Choroid plexus epithelial cell (primary cell): ENCODE measurements around the gene TUBA4B.
A peak's percentile ranks its signal among the peaks of the same experiment; 100 is the strongest.

Experiments
- DNase-seq: peaks from one replicate; pipeline ENCODE4 v3.0.0-alpha.2; 2010; ENCODE audit warnings: low read depth
- H3K4me3 ChIP-seq: 2 replicates; pipeline ENCODE4 v1.5.1; 2011; ENCODE audit warnings: low read depth, mild to moderate bottlenecking, control low read depth, low read length, moderate library complexity
- TF ChIP-seq, protein P1 (sequence below): conservative IDR thresholded peaks from 2 replicates; pipeline ENCODE4 v1.5.1; 2011; ENCODE audit warnings: low read depth, mild to moderate bottlenecking, control low read depth, inconsistent platforms, low read length, moderate library complexity

The TUBA4B gene

DNA sequence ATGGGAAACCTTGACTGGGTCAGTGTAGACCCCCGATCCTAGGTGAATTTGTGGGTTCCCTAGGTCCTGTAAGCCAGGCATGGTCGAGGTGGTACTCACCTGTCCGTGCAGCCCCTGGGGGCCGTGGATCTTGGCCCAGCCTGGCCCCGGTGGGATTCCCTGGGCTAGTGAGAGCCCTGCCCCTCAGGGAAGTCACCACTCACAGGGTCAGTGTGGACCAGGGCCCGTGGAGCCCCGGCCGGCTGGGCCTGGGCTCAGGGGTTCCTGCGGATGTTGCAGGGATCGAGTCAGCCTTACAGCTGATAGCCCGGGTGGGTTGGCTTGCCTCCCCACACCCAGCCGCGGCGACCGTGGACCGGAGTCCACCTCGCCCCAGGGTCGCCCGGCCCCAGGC is 24.1 kb upstream of the TUBA4B start:
- no peak for DNase-seq
- H3K4me3 ChIP-seq, result peak overlapping the region; percentile 86
- TF ChIP-seq, protein P1, sequence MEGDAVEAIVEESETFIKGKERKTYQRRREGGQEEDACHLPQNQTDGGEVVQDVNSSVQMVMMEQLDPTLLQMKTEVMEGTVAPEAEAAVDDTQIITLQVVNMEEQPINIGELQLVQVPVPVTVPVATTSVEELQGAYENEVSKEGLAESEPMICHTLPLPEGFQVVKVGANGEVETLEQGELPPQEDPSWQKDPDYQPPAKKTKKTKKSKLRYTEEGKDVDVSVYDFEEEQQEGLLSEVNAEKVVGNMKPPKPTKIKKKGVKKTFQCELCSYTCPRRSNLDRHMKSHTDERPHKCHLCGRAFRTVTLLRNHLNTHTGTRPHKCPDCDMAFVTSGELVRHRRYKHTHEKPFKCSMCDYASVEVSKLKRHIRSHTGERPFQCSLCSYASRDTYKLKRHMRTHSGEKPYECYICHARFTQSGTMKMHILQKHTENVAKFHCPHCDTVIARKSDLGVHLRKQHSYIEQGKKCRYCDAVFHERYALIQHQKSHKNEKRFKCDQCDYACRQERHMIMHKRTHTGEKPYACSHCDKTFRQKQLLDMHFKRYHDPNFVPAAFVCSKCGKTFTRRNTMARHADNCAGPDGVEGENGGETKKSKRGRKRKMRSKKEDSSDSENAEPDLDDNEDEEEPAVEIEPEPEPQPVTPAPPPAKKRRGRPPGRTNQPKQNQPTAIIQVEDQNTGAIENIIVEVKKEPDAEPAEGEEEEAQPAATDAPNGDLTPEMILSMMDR, result no peak

DNA sequence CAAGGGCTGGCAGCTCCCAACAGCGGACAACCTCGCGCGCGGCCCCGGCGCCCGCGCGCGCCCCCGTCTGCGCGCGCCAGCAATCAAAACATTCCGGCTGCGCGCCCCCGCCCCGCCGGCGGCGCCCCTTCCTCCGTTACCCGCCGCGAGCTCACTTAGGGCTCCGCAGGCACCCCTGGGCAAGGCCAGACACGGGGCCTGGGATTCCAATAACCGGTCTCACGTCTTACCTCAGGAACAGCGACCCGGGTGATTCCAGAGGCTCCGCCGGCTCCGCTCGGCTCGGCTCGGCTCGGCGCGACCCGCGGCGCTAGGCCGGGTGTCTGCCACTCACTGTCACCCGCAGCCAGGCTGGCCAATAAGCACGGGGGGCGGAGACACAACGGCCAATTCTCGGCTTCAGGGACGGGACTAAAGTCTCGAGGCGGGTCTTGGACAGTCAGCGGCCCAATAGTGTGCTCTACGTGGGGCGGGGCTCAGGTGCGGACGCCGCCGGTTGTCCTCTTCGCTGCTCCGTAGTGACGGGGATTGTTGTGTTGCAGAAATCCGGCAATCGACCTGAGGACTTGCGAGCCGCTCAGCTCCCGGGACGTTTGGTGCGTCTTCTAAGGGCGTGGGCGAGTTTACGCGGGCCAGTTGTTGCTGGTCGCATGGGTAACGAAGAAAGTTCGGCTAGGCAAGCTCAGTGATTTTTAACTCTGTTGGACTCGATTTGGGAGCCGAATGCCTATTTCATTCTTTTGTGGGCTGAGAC is 23.6 kb upstream of the TUBA4B start, which contains the start of the genes ANKZF1 and ATG9A:
TSS of gene ANKZF1 (plus strand) at position 502 of the 754 bp plus-strand sequence. CDS start 452 bp downstream, outside the sequence.
TSS of gene ATG9A (minus strand) at position 332 of the 754 bp plus-strand sequence. CDS start 1,612 bp downstream, outside the sequence.
- peak; percentile 99 for DNase-seq
- TF ChIP-seq, protein P1, result no peak
- peak within 1 kb of the TSS; percentile 86 for H3K4me3 ChIP-seq

DNA sequence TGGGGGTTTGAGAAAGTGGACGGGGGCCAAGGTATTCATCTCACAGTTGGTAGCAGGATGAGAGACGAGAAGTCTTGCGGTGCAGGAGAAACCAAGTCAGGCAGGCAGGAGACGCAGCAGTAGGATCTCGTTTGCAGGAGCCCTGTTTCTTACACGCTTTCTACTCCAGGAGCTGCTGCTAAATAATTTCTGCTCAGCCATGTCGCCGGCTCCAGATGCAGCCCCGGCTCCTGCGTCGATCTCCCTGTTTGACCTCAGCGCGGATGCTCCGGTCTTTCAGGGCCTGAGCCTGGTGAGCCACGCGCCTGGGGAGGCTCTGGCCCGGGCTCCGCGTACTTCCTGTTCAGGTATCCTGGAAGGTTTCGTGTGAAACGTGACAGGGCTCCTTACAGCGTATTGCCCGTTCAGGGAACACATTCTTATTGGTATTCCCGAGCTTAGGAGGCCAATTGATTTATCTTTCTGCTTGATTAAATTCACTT is 22.9 kb upstream of the TUBA4B start:
- TF ChIP-seq, protein P1, result no peak
- H3K4me3 ChIP-seq, result peak overlapping the region; percentile 86
- DNase-seq, result peak; percentile 53

DNA sequence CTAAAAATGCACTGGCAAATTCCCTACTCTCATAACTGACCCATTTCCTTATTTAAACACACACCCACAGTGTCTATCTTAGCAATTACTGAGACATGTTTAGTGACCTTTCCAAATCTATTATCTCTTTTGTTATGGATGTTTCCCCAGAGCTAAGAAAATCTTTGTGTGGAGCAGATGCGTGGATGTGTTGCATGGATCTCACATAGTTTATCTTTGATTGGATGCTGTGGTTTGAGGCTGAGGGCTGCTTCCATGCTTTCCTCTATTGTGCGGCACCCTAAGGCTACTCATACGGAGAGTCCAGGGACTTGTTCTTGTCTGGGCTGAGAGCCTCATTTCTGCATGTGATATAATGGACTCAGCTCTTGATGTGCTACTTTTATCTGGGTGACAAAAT is 18.7 kb upstream of the TUBA4B start:
- no peak for DNase-seq
- TF ChIP-seq, protein P1, result no peak
- no peak overlapping the region for H3K4me3 ChIP-seq

DNA sequence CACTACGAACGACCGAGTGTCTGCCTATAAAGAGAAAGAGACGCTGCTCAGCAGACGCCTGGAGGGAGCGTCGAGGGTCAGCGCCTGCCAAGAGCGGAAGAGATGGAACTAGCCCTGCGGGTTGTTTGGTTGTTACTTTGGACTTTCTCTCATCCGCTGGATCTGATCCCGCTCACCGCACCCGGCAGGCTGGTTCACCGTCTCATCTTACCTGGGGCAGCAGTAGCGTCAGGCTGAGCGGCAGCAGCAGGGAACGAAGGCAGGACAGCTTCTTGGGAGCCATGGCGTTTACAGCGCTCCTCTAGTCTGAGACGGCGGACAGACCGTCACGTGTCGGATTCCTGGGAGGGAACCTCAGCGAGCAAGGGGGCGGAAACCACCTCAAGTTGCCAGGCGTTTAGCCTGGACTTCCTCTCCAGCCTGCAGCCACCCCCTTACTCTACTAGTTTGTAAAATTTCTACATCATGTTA is 9.7 kb upstream of the TUBA4B start:
- peak overlapping the region; percentile 51 for H3K4me3 ChIP-seq
- DNase-seq, result peak; percentile 50
- TF ChIP-seq, protein P1, result no peak

DNA sequence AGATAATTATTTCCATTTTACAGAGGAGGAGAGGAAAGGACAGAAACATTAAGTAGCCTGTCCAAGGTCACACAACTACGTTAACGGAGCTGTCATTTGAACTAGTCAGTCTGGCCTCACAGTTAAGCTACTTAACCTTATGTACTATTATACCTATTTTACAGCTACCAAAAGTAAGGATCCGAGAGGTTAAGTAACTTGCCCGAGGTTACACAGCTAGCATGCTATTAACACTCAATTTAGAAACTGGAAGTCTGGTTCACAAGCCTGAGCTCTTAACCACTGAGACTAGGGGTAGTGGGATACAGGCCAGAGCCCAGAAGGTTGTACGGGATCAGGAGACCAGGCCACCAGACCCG is 8.3 kb upstream of the TUBA4B start:
- TF ChIP-seq, protein P1, result no peak
- no peak for DNase-seq
- peak overlapping the region; percentile 98 for H3K4me3 ChIP-seq
